ENCODE results near the gene CTNND2. TPM values are rescaled to one million over a fixed set of nuclear protein-coding genes. Genes with fewer than 3 reads are reported as not detected.

Gene CTNND2
- total and polyA plus RNA-seq, 9 of the 15 experiments (the other 6 are each of a cell fraction or from before 2014, with no cell fraction given) = 0.03 to 0.35 TPM; not detected in 7

GRCh38 chr5:11037941-11038340 lies 866.3 kb downstream of the CTNND2 start:
- FAIRE-seq (no peak), DNase-seq (ENCODE audit: extremely low read depth in 1 of 4, low spot score in 3 of 4) (no peak), ATAC-seq (no peak)
- TF ChIP-seq SMARCB1 (IDR thresholded peaks at IDR 0.05; ENCODE audit: insufficient read length, low read depth) = no peak
- TF ChIP-seq HDGF (IDR thresholded peaks at IDR 0.05) = no peak
- TF ChIP-seq ZNF77 (CRISPR knock-in tag; IDR thresholded peaks at IDR 0.05) = no peak
- no peak for TF ChIP-seq ZNF444 (CRISPR knock-in tag; IDR thresholded peaks at IDR 0.05)
- no peak for TF ChIP-seq MEIS2 (IDR thresholded peaks at IDR 0.05; ENCODE audit: partially characterized antibody)
- TF ChIP-seq ETV5 (CRISPR knock-in tag; IDR thresholded peaks at IDR 0.05; ENCODE audit: low read depth) = no peak
- no peak for TF ChIP-seq ZNF274 (IDR thresholded peaks at IDR 0.05; ENCODE audit: borderline replicate concordance, low read depth, low read length)
- Histone ChIP-seq H3K9me1 (ENCODE audit: control insufficient read depth, insufficient read depth, low read length) (no peaks in the 10 kb centered on the region), H3K27me3 (ENCODE audit: control insufficient read depth in 2 of 2, insufficient read depth in 2 of 2, low read length in 2 of 2) (no peaks in the 10 kb centered on the region), H3K27ac (ENCODE audit: extremely low read depth, low read depth, low read length) (no peak overlapping the region), H3K79me2 (ENCODE audit: control insufficient read depth, insufficient read depth, low read length) (no peaks in the 10 kb centered on the region), H2AFZ (ENCODE audit: low read depth, low read length) (no peak overlapping the region), H3K9me3 (replicated peaks; ENCODE audit: control insufficient read depth, insufficient read depth, low read depth, low read length) (no peaks in the 10 kb centered on the region), H4K20me1 (replicated peaks; ENCODE audit: control insufficient read depth, insufficient read depth, low read length) (no peaks in the 10 kb centered on the region), H3K4me1 (replicated peaks in 1 of 2; ENCODE audit: control insufficient read depth in 2 of 2, insufficient read depth in 2 of 2, low read length in 2 of 2) (no peaks in the 10 kb centered on the region), H3K4me2 (ENCODE audit: insufficient read depth, low read length) (no peak overlapping the region), H3K4me3 (no peak overlapping the region), H3K36me3 (ENCODE audit: control insufficient read depth, insufficient read depth, low read length) (no peaks in the 10 kb centered on the region), H3K9ac (ENCODE audit: insufficient read depth in 1 of 2, low read depth in 2 of 2, low read length in 2 of 2) (no peak overlapping the region)
- ChIA-PET CTCF (ENCODE audit: low intra/inter-chr PET ratio) (no interaction called here), POLR2A (no interaction called here)
- BruUV-seq (replicated peaks) = no TSS peak
- in situ Hi-C loops (cut with MboI) = no loop called here
- 0% methylated on average over 2 of the region's 2 CpGs for WGBS (ENCODE audit: insufficient coverage, low coverage, missing lambda C conversion rate)
- intact Hi-C loops (cut with micrococcal nuclease) = no loop called here

GRCh38 chr5:11037080-11037479 lies 867.2 kb downstream of the CTNND2 start:
- 1% methylated on average over 6 of the region's 6 CpGs for WGBS (ENCODE audit: insufficient coverage, low coverage, missing lambda C conversion rate)
- TF ChIP-seq KDM2B (CRISPR knock-in tag; IDR thresholded peaks at IDR 0.05) (no peak), YY1 (IDR thresholded peaks at IDR 0.05; ENCODE audit: borderline replicate concordance in 1 of 3, control insufficient read depth in 1 of 3, extremely low read depth in 1 of 3, insufficient read depth in 3 of 3, insufficient read length in 1 of 3, insufficient replicate concordance in 2 of 3, low read depth in 1 of 3, low read length in 2 of 3) (no peak), GATAD2B (IDR thresholded peaks at IDR 0.05; ENCODE audit: borderline replicate concordance) (no peak), NR2C1 (IDR thresholded peaks at IDR 0.05) (no peak), NR2C1 (tag; IDR thresholded peaks at IDR 0.05) (no peak), SRSF1 (IDR thresholded peaks at IDR 0.05; ENCODE audit: low read depth, low read length) (no peak)
- CTCF ChIA-PET (ENCODE audit: low intra/inter-chr PET ratio) = no interaction called here
- Histone ChIP-seq H3K27ac (ENCODE audit: extremely low read depth, low read depth, low read length) (no peak overlapping the region), H3K4me2 (ENCODE audit: insufficient read depth, low read length) (no peak overlapping the region), H3K9me3 (replicated peaks; ENCODE audit: control insufficient read depth, insufficient read depth, low read depth, low read length) (no peaks in the 10 kb centered on the region), H3K9ac (ENCODE audit: insufficient read depth in 1 of 2, low read depth in 2 of 2, low read length in 2 of 2) (no peak overlapping the region), H3K36me3 (ENCODE audit: control insufficient read depth, insufficient read depth, low read length) (no peaks in the 10 kb centered on the region), H3K9me1 (ENCODE audit: control insufficient read depth, insufficient read depth, low read length) (no peaks in the 10 kb centered on the region), H4K20me1 (replicated peaks; ENCODE audit: control insufficient read depth, insufficient read depth, low read length) (no peaks in the 10 kb centered on the region), H3K27me3 (ENCODE audit: control insufficient read depth in 2 of 2, insufficient read depth in 2 of 2, low read length in 2 of 2) (no peaks in the 10 kb centered on the region), H3K4me3 (no peak overlapping the region), H2AFZ (ENCODE audit: low read depth, low read length) (no peak overlapping the region), H3K79me2 (ENCODE audit: control insufficient read depth, insufficient read depth, low read length) (no peaks in the 10 kb centered on the region), H3K4me1 (replicated peaks in 1 of 2; ENCODE audit: control insufficient read depth in 2 of 2, insufficient read depth in 2 of 2, low read length in 2 of 2) (no peaks in the 10 kb centered on the region)
- intact Hi-C loops (cut with micrococcal nuclease) = no loop called here
- in situ Hi-C loops (cut with MboI) = no loop called here
- DNase-seq (ENCODE audit: extremely low read depth in 1 of 4, low spot score in 3 of 4) = no peak
- ATAC-seq = no peak
- no peak for FAIRE-seq
- POLR2A ChIA-PET = no interaction called here
- BruUV-seq (replicated peaks) = no TSS peak

Measured in K562 (cell line).